Measurements from ENCODE around the gene THSD7A.

THSD7A gene

GRCh38 chr7:11551470-11551869, 280.5 kb downstream of the THSD7A start:
- Histone ChIP-seq H3K9me3 (ENCODE audit: control insufficient read depth, insufficient read depth, low read depth, low read length) (no peaks in the 10 kb centered on the region), H3K4me1 (ENCODE audit: control insufficient read depth, insufficient read depth, low read length) (no peaks in the 10 kb centered on the region), H3K9ac (ENCODE audit: low read length) (no peak overlapping the region), H3K27me3 (ENCODE audit: control insufficient read depth, insufficient read depth, low read length) (no peaks in the 10 kb centered on the region), H3K4me3 (ENCODE audit: low read depth, low read length) (no peak overlapping the region), H3K27ac (ENCODE audit: low read depth, low read length) (no peak overlapping the region), H3K36me3 (ENCODE audit: control insufficient read depth, insufficient read depth, low read length) (no peaks in the 10 kb centered on the region)

- Histone ChIP-seq H3K4me3 (ENCODE audit: low read depth, low read length) (no peak overlapping the region), H3K9ac (ENCODE audit: low read length) (no peak overlapping the region), H3K27ac (ENCODE audit: low read depth, low read length) (no peak overlapping the region), H3K36me3 (ENCODE audit: control insufficient read depth, insufficient read depth, low read length) (no peaks in the 10 kb centered on the region), H3K27me3 (ENCODE audit: control insufficient read depth, insufficient read depth, low read length) (no peaks in the 10 kb centered on the region), H3K4me1 (ENCODE audit: control insufficient read depth, insufficient read depth, low read length) (no peaks in the 10 kb centered on the region), H3K9me3 (ENCODE audit: control insufficient read depth, insufficient read depth, low read depth, low read length) (no peaks in the 10 kb centered on the region)
These were observed 283.5 kb downstream of the THSD7A start for GRCh38 chr7:11548532-11548931.

- H3K4me3 ChIP-seq (ENCODE audit: low read depth, low read length) = no peak overlapping the region
- no peaks in the 10 kb centered on the region for H3K36me3 ChIP-seq (ENCODE audit: control insufficient read depth, insufficient read depth, low read length)
- peaks cover 6% of the 10 kb centered on the region; the same call in 1 of the 2 replicates for H3K4me1 ChIP-seq (ENCODE audit: control insufficient read depth, insufficient read depth, low read length)
- H3K27me3 ChIP-seq (ENCODE audit: control insufficient read depth, insufficient read depth, low read length) = no peaks in the 10 kb centered on the region
- no peak overlapping the region for H3K27ac ChIP-seq (ENCODE audit: low read depth, low read length)
- H3K9ac ChIP-seq (ENCODE audit: low read length) = no peak overlapping the region
- H3K9me3 ChIP-seq (ENCODE audit: control insufficient read depth, insufficient read depth, low read depth, low read length) = no peaks in the 10 kb centered on the region
These were observed 290.7 kb downstream of the THSD7A start for GRCh38 chr7:11541330-11541729.

- Histone ChIP-seq H3K27me3 (ENCODE audit: control insufficient read depth, insufficient read depth, low read length) (no peaks in the 10 kb centered on the region), H3K9me3 (ENCODE audit: control insufficient read depth, insufficient read depth, low read depth, low read length) (no peaks in the 10 kb centered on the region), H3K4me1 (ENCODE audit: control insufficient read depth, insufficient read depth, low read length) (peaks cover 6% of the 10 kb centered on the region; the same call in 1 of the 2 replicates), H3K27ac (ENCODE audit: low read depth, low read length) (no peak overlapping the region), H3K4me3 (ENCODE audit: low read depth, low read length) (no peak overlapping the region), H3K9ac (ENCODE audit: low read length) (no peak overlapping the region), H3K36me3 (ENCODE audit: control insufficient read depth, insufficient read depth, low read length) (no peaks in the 10 kb centered on the region)
These were observed 291.7 kb downstream of the THSD7A start for GRCh38 chr7:11540271-11540761.

GRCh38 chr7:11539853-11540252, 292.1 kb downstream of the THSD7A start:
- Histone ChIP-seq H3K27ac (ENCODE audit: low read depth, low read length) (no peak overlapping the region), H3K4me1 (ENCODE audit: control insufficient read depth, insufficient read depth, low read length) (peaks cover 6% of the 10 kb centered on the region; the same call in 1 of the 2 replicates), H3K4me3 (ENCODE audit: low read depth, low read length) (no peak overlapping the region), H3K9me3 (ENCODE audit: control insufficient read depth, insufficient read depth, low read depth, low read length) (no peaks in the 10 kb centered on the region), H3K36me3 (ENCODE audit: control insufficient read depth, insufficient read depth, low read length) (no peaks in the 10 kb centered on the region), H3K27me3 (ENCODE audit: control insufficient read depth, insufficient read depth, low read length) (no peaks in the 10 kb centered on the region), H3K9ac (ENCODE audit: low read length) (no peak overlapping the region)

GRCh38 chr7:11538751-11539299, 293.2 kb downstream of the THSD7A start:
- no peaks in the 10 kb centered on the region for H3K36me3 ChIP-seq (ENCODE audit: control insufficient read depth, insufficient read depth, low read length)
- H3K9me3 ChIP-seq (ENCODE audit: control insufficient read depth, insufficient read depth, low read depth, low read length) = no peaks in the 10 kb centered on the region
- no peaks in the 10 kb centered on the region for H3K27me3 ChIP-seq (ENCODE audit: control insufficient read depth, insufficient read depth, low read length)
- H3K27ac ChIP-seq (ENCODE audit: low read depth, low read length) = no peak overlapping the region
- peaks cover 6% of the 10 kb centered on the region; the same call in 1 of the 2 replicates for H3K4me1 ChIP-seq (ENCODE audit: control insufficient read depth, insufficient read depth, low read length)
- H3K4me3 ChIP-seq (ENCODE audit: low read depth, low read length) = no peak overlapping the region
- no peak overlapping the region for H3K9ac ChIP-seq (ENCODE audit: low read length)

GRCh38 chr7:11533229-11533820, 298.7 kb downstream of the THSD7A start:
- peaks cover 6% of the 10 kb centered on the region; the same call in 1 of the 2 replicates for H3K4me1 ChIP-seq (ENCODE audit: control insufficient read depth, insufficient read depth, low read length)
- H3K9me3 ChIP-seq (ENCODE audit: control insufficient read depth, insufficient read depth, low read depth, low read length) = no peaks in the 10 kb centered on the region
- H3K36me3 ChIP-seq (ENCODE audit: control insufficient read depth, insufficient read depth, low read length) = no peaks in the 10 kb centered on the region
- no peak overlapping the region for H3K9ac ChIP-seq (ENCODE audit: low read length)
- H3K27me3 ChIP-seq (ENCODE audit: control insufficient read depth, insufficient read depth, low read length) = no peaks in the 10 kb centered on the region
- no peak overlapping the region for H3K27ac ChIP-seq (ENCODE audit: low read depth, low read length)
- no peak overlapping the region for H3K4me3 ChIP-seq (ENCODE audit: low read depth, low read length)

GRCh38 chr7:11529382-11529781, 302.6 kb downstream of the THSD7A start:
- Histone ChIP-seq H3K9ac (ENCODE audit: low read length) (no peak overlapping the region), H3K4me3 (ENCODE audit: low read depth, low read length) (no peak overlapping the region), H3K36me3 (ENCODE audit: control insufficient read depth, insufficient read depth, low read length) (no peaks in the 10 kb centered on the region), H3K27me3 (ENCODE audit: control insufficient read depth, insufficient read depth, low read length) (no peaks in the 10 kb centered on the region; the same call in 1 of the 2 replicates), H3K4me1 (ENCODE audit: control insufficient read depth, insufficient read depth, low read length) (peaks cover 6% of the 10 kb centered on the region; the same call in 1 of the 2 replicates), H3K9me3 (ENCODE audit: control insufficient read depth, insufficient read depth, low read depth, low read length) (peaks cover 6% of the 10 kb centered on the region; the same call in 1 of the 2 replicates), H3K27ac (ENCODE audit: low read depth, low read length) (no peak overlapping the region)

GRCh38 chr7:11527707-11528106, 304.3 kb downstream of the THSD7A start:
- H3K4me3 ChIP-seq (ENCODE audit: low read depth, low read length) = no peak overlapping the region
- H3K27me3 ChIP-seq (ENCODE audit: control insufficient read depth, insufficient read depth, low read length) = no peaks in the 10 kb centered on the region; the same call in 1 of the 2 replicates
- no peaks in the 10 kb centered on the region for H3K36me3 ChIP-seq (ENCODE audit: control insufficient read depth, insufficient read depth, low read length)
- no peak overlapping the region for H3K27ac ChIP-seq (ENCODE audit: low read depth, low read length)
- H3K4me1 ChIP-seq (ENCODE audit: control insufficient read depth, insufficient read depth, low read length) = peaks cover 6% of the 10 kb centered on the region; the same call in 1 of the 2 replicates
- H3K9me3 ChIP-seq (ENCODE audit: control insufficient read depth, insufficient read depth, low read depth, low read length) = peaks cover 6% of the 10 kb centered on the region; the same call in 1 of the 2 replicates
- no peak overlapping the region for H3K9ac ChIP-seq (ENCODE audit: low read length)

- no peak overlapping the region for H3K27ac ChIP-seq (ENCODE audit: low read depth, low read length)
- H3K4me3 ChIP-seq (ENCODE audit: low read depth, low read length) = no peak overlapping the region
- no peaks in the 10 kb centered on the region for H3K36me3 ChIP-seq (ENCODE audit: control insufficient read depth, insufficient read depth, low read length)
- no peak overlapping the region for H3K9ac ChIP-seq (ENCODE audit: low read length)
- H3K9me3 ChIP-seq (ENCODE audit: control insufficient read depth, insufficient read depth, low read depth, low read length) = peaks cover 6% of the 10 kb centered on the region; the same call in 1 of the 2 replicates
- peaks cover 4% of the 10 kb centered on the region; the same call in 1 of the 2 replicates for H3K4me1 ChIP-seq (ENCODE audit: control insufficient read depth, insufficient read depth, low read length)
- H3K27me3 ChIP-seq (ENCODE audit: control insufficient read depth, insufficient read depth, low read length) = no peaks in the 10 kb centered on the region; the same call in 1 of the 2 replicates
These were observed 307.3 kb downstream of the THSD7A start for GRCh38 chr7:11524476-11525397.
